Caco-2 (cell line): Measurements from ENCODE around the gene SCRG1. TPM values are rescaled to one million over a fixed set of nuclear protein-coding genes. Genes with fewer than 3 reads are reported as not detected.

Experiments used
- BruUV-seq: library from RNA; stranded (reverse); fragments of 400-500 nt; replicated peaks from 2 replicates; lab custom pipeline; 2021; lab: Mats Ljungman, UMichigan
- CTCF ChIA-PET: fragments of 300-600 bp; sonication (Branson Sonifier 250); formaldehyde crosslinking; loops from one replicate; lab custom pipeline; 2022; ENCODE audit warnings: antibody characterized with exemption; lab: Charles Lee
- POLR2A ChIA-PET: fragments of 300-600 bp; sonication (Branson Sonifier 250); formaldehyde crosslinking; loops from one replicate; lab custom pipeline; 2022; ENCODE audit warnings: antibody characterized with exemption; lab: Charles Lee
- DNase-seq, 2 experiments: peaks; one replicate each; pipeline versions ENCODE4 v3.0.0 to v3.0.0-alpha.2; 2020 to 2022
- H3K27me3 ChIP-seq: replicated peaks from 2 replicates; pipeline ENCODE4 v1.6.0; 2011; ENCODE audit warnings: low read length; ENCODE audit not compliant: control insufficient read depth, insufficient read depth
- H3K36me3 ChIP-seq: 2 replicates; pipeline ENCODE4 v1.5.1; 2011; ENCODE audit warnings: low read length; ENCODE audit not compliant: control insufficient read depth, insufficient read depth
- H3K4me1 ChIP-seq: fragments of 250-450 bp; sonication (Bioruptor Pico); 2 replicates; pipeline ENCODE4 v1.5.1; 2020; ENCODE audit warnings: mild to moderate bottlenecking
- H3K4me3 ChIP-seq: 2 replicates; pipeline ENCODE4 v1.5.1; 2011; ENCODE audit warnings: low read depth, mild to moderate bottlenecking, control low read depth, low read length
- H3K9me3 ChIP-seq: fragments of 250-450 bp; sonication (Bioruptor Pico); 2 replicates; pipeline ENCODE4 v1.5.1; 2020; ENCODE audit warnings: mild to moderate bottlenecking, moderate library complexity
- H3K27ac Mint-ChIP-seq: one replicate; pipeline ENCODE4 v1.8.0; 2022; ENCODE audit warnings: mixed read lengths; ENCODE audit not compliant: unreplicated experiment
- H3K27me3 Mint-ChIP-seq: one replicate; pipeline ENCODE4 v1.8.0; 2022; ENCODE audit warnings: mixed read lengths; ENCODE audit not compliant: insufficient read depth, unreplicated experiment
- H3K36me3 Mint-ChIP-seq: one replicate; pipeline ENCODE4 v1.8.0; 2022; ENCODE audit warnings: mild to moderate bottlenecking, mixed read lengths; ENCODE audit not compliant: insufficient read depth, unreplicated experiment
- H3K4me1 Mint-ChIP-seq: one replicate; pipeline ENCODE4 v1.8.0; 2022; ENCODE audit warnings: low read depth, mixed read lengths; ENCODE audit not compliant: unreplicated experiment
- H3K4me3 Mint-ChIP-seq: one replicate; pipeline ENCODE4 v1.8.0; 2022; ENCODE audit warnings: mild to moderate bottlenecking, moderate library complexity, mixed read lengths; ENCODE audit not compliant: unreplicated experiment
- H3K9me3 Mint-ChIP-seq: one replicate; pipeline ENCODE4 v1.8.0; 2022; ENCODE audit warnings: mixed read lengths; ENCODE audit not compliant: unreplicated experiment
- CTCF ChIP-seq, 2 experiments: fragments of 200-600 bp in 1 of 2; IDR thresholded peaks; 1 replicate in 1 of 2; 2 replicates in 1 of 2; pipeline versions ENCODE4 v1.5.1 to v1.8.0; 2011 to 2022; ENCODE audit warnings: antibody characterized with exemption in 1 of 2, control low read depth in 1 of 2, inconsistent platforms in 1 of 2, low read depth in 1 of 2, low read length in 1 of 2, mild to moderate bottlenecking in 1 of 2, moderate library complexity in 1 of 2; ENCODE audit not compliant: insufficient read depth in 1 of 2, severe bottlenecking in 1 of 2, unreplicated experiment in 1 of 2
- intact Hi-C: fragments of 100-400 bp; cut with micrococcal nuclease; formaldehyde crosslinking; loops from one replicate; pipeline ENCODE4 v1.10.0; 2022; ENCODE audit not compliant: unreplicated experiment
- total RNA-seq: library from RNA; stranded (reverse); gene quantifications from 2 replicates; pipeline ENCODE4 v1.2.3, GENCODE V29; 2022

Gene SCRG1
- total RNA-seq, 1 experiment from 2014 or later, result not detected

- Mint-ChIP-seq H3K36me3 (no peaks in the 10 kb centered on the region), H3K9me3 (no peaks in the 10 kb centered on the region), H3K4me3 (no peak overlapping the region), H3K27ac (no peak overlapping the region), H3K27me3 (no peaks in the 10 kb centered on the region), H3K4me1 (no peaks in the 10 kb centered on the region)
- intact Hi-C loops, result no loop called here
- CTCF ChIA-PET, result no interaction called here
- POLR2A ChIA-PET, result no interaction called here
- Histone ChIP-seq H3K4me1 (no peaks in the 10 kb centered on the region), H3K27me3 (no peaks in the 10 kb centered on the region), H3K4me3 (no peak overlapping the region), H3K36me3 (no peaks in the 10 kb centered on the region), H3K9me3 (no peaks in the 10 kb centered on the region)
- no peak for TF ChIP-seq CTCF (IDR thresholded peaks at IDR 0.05; ENCODE audit: insufficient read depth in 1 of 2, low read depth in 1 of 2, low read length in 1 of 2, severe bottlenecking in 1 of 2, unreplicated experiment in 1 of 2)
- no peak for DNase-seq
- no TSS peak for BruUV-seq
Measured at GRCh38 chr4:173443121-173443520, 44.2 kb upstream of the SCRG1 start.

GRCh38 chr4:173442223-173442932 is 43.5 kb upstream of the SCRG1 start:
- no peak for DNase-seq
- no TSS peak for BruUV-seq
- no peaks in the 10 kb centered on the region for H3K4me1 Mint-ChIP-seq
- H3K4me3 Mint-ChIP-seq, result no peak overlapping the region
- H3K36me3 Mint-ChIP-seq, result no peaks in the 10 kb centered on the region
- intact Hi-C loops, result no loop called here
- no peak overlapping the region for H3K4me3 ChIP-seq
- TF ChIP-seq CTCF (IDR thresholded peaks at IDR 0.05; ENCODE audit: insufficient read depth in 1 of 2, low read depth in 1 of 2, low read length in 1 of 2, severe bottlenecking in 1 of 2, unreplicated experiment in 1 of 2), result no peak
- no peaks in the 10 kb centered on the region for H3K4me1 ChIP-seq
- ChIA-PET CTCF (no interaction called here), POLR2A (no interaction called here)
- H3K9me3 Mint-ChIP-seq, result no peaks in the 10 kb centered on the region
- no peak overlapping the region for H3K27ac Mint-ChIP-seq
- no peaks in the 10 kb centered on the region for H3K36me3 ChIP-seq
- H3K27me3 Mint-ChIP-seq, result no peaks in the 10 kb centered on the region
- H3K27me3 ChIP-seq, result no peaks in the 10 kb centered on the region
- H3K9me3 ChIP-seq, result no peaks in the 10 kb centered on the region

GRCh38 chr4:173440888-173441287 is 42.0 kb upstream of the SCRG1 start:
- intact Hi-C loops, result no loop called here
- ChIA-PET CTCF (no interaction called here), POLR2A (no interaction called here)
- BruUV-seq, result no TSS peak
- H3K4me1 ChIP-seq, result no peaks in the 10 kb centered on the region
- H3K4me3 Mint-ChIP-seq, result no peak overlapping the region
- no peaks in the 10 kb centered on the region for H3K27me3 ChIP-seq
- H3K9me3 ChIP-seq, result no peaks in the 10 kb centered on the region
- H3K9me3 Mint-ChIP-seq, result no peaks in the 10 kb centered on the region
- no peak overlapping the region for H3K4me3 ChIP-seq
- no peaks in the 10 kb centered on the region for H3K4me1 Mint-ChIP-seq
- no peaks in the 10 kb centered on the region for H3K36me3 Mint-ChIP-seq
- H3K36me3 ChIP-seq, result no peaks in the 10 kb centered on the region
- no peak for DNase-seq
- no peak for TF ChIP-seq CTCF (IDR thresholded peaks at IDR 0.05; ENCODE audit: insufficient read depth in 1 of 2, low read depth in 1 of 2, low read length in 1 of 2, severe bottlenecking in 1 of 2, unreplicated experiment in 1 of 2)
- no peak overlapping the region for H3K27ac Mint-ChIP-seq
- H3K27me3 Mint-ChIP-seq, result no peaks in the 10 kb centered on the region
